Stimulated activated CD4-positive, alpha-beta T cell treated with anti-CD3 and anti-CD28 coated beads, Interleukin-1b, Interleukin-23, amount 100 ng/mL, for 1 hour (primary cell): Measurements from ENCODE around the gene SPINK4.

Experiments used
- DNase-seq, 2 donors: peaks; one replicate each; pipeline ENCODE4 v3.0.0-alpha.2; 2020; ENCODE audit warnings: low read depth in 2 of 2

Gene SPINK4

GRCh38 chr9:33257276-33257675, 17.3 kb downstream of the SPINK4 start:
- DNase-seq, result no peak

GRCh38 chr9:33260372-33260771, 20.4 kb downstream of the SPINK4 start:
- DNase-seq, result no peak

GRCh38 chr9:33263131-33264002, 23.4 kb downstream of the SPINK4 start:
- DNase-seq, result peak in 1 of 2 donors; percentile 4

DNA sequence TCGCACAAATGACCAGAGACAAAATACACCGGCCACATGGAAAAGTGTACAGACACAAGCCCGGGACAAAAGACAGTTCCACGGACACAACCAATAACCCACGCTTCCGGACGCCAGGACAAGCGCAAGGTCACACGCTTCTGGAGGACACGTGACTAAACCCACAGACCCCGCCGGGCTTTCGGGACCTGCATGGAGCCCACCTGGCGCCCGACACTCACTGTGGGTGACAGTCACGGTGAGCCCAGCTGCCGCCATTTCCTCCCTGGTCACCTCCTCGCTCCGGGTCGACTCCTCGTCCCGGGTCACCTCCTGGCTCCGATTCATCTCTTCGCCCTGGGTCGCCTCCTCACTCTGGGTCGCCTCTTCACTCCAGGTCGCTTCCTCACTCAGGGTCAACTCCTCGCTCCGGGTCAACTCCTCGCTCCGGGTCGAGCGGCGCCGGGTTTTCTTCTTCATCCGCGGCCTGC, 24.1 kb downstream of the SPINK4 start:
- DNase-seq, result peak in 1 of 2 donors; percentile 3

DNA sequence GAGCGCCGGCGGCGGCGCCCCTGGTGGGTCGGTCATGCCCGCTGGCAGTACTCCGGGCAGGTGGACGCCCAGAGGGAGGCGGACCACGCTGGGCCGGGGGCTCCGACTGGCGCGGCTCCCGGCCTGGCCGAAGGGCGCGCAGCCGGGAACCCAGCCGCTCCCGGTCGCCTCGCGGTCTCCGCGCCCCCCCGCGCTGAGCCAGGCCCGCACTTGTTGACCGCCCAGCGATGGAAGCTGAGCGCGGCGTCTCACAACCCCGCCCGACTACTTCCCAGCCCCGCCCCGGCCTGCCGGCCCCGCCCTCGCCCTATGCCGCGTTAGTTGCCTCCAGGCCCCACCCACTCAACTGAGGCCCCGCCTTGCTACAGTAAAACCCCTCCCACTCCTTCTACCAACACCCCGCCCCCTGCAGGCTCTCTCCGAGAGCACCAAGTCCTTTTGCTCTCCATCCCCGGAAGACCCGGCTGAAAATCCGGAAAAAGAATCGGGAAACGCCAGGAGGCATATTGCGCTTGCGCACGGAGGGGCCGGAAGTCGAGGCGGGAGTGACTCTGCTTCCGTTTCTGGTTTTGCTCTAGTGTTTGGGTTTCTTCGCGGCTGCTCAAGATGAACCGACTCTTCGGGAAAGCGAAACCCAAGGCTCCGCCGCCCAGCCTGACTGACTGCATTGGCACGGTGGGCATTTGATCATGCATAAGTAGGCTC, 24.7 kb downstream of the SPINK4 start, which contains the start of the genes BAG1 and CHMP5:
Gene BAG1, minus strand, starts transcription at position 236 of the 705 bp plus-strand sequence.
Gene CHMP5, plus strand, starts transcription at position 577 of the 705 bp plus-strand sequence. Its CDS starts 30 bp downstream, at position 607.
- peak; percentile 99 to 100 for DNase-seq

GRCh38 chr9:33265211-33265865, 25.4 kb downstream of the SPINK4 start:
- DNase-seq, result no peak

DNA sequence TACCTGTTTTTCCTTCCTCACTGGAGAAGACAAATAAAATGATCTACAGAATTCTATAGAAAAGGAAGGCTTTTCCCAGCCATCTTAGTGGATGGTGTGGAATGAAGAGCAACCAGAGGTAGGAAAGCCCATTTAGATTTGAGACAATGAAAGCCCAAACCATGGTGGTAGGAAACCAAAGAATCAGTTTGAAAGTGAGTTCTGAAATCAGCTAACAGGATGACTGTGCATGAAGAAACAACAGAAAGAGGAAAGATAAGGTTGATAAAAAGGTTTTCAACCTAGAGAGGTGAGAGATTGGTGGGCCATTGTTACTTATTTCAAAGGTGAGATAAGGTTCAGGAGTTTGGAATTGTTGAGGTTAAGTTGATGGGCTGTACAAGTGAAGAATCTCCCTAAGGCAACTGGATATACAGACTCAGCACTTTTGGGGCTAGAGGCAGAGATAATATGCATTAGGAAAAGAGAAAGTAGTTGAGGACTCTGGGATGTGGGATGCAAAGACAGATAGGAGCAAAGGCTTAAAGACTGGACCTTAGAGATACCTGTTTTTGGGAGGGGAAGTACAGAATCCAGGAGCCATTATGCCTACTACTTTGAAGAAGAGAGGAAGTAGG, 27.3 kb downstream of the SPINK4 start:
- no peak for DNase-seq

DNA sequence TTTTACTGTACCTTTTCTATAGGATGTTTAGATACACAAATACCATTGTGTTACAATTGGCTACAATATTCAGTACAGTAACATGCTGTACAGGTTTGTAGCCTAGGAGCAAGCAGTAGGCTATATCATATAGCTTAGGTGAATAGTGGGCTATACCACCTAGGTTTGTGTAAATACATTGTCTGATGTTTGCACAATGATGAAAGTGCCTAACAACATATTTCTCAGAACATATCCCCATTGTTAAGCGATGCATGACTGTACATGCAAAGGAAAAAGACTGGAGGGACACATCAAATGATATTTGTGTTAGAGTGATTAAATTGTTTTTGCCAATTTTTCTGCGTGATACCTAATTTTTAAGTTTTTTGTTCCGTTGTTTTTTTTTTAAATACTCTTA, 30.2 kb downstream of the SPINK4 start:
- no peak for DNase-seq

GRCh38 chr9:33272061-33272460, 32.1 kb downstream of the SPINK4 start:
- no peak for DNase-seq

DNA sequence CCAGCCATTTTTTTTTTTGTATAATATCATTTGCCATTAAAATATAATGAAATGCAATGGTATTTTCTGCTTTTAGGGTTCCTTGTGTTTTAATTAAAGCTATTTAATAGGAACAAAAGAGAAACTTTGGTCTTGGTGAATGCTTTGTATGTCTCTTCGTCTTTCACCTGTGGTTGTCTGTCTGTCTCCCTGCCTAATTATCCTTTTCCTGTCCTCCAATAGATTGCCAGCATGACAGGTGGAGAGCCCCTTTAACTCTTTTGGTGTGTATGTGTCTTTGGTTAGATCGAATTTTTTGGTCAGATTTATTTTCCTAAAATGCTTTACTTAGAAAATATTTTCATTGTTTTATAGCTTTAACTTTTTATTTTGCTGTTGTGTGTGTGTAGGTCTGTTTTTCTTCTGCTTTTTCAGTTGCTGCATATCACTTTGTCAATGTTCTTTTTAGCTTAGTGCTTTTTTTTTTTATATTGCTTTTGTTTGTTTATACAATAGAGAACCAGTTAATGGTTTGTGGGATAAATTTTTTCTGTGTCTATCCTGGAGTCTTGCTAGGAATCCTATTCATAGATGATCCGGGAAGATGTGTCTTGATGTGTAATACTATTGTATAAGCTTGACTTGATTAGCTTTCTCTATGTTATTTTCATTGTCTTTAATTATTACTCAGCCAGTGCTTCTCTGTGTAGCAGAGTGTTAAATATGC, 33.5 kb downstream of the SPINK4 start:
- DNase-seq, result no peak

- no peak for DNase-seq
These were observed 34.0 kb downstream of the SPINK4 start for GRCh38 chr9:33273972-33274328.

- no peak for DNase-seq
These were observed 37.5 kb downstream of the SPINK4 start for GRCh38 chr9:33277484-33277883.

- DNase-seq, result no peak
These were observed 45.5 kb downstream of the SPINK4 start for GRCh38 chr9:33285502-33285901.

DNA sequence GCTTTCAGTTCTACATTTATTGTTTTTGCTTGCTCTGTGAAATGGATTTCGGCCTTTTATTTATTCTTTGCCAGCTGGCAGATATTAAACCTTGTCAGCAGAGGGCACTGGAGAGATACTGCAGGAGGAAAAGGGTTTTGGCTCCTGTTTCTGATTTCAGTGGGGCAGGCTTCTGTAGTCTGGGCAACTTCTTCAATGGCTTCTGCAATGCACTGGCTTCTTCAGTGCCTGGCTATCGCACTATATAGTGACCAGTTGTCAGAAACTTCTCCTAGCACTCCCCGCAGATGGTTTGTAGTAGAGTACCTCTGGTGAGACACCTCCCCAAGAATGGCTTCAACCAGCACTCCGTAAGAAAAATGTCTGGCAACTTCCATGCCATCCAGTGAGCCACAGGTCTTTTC, 47.1 kb downstream of the SPINK4 start:
- no peak for DNase-seq

- DNase-seq, result no peak
These were observed 48.3 kb downstream of the SPINK4 start for GRCh38 chr9:33288235-33288634.

DNA sequence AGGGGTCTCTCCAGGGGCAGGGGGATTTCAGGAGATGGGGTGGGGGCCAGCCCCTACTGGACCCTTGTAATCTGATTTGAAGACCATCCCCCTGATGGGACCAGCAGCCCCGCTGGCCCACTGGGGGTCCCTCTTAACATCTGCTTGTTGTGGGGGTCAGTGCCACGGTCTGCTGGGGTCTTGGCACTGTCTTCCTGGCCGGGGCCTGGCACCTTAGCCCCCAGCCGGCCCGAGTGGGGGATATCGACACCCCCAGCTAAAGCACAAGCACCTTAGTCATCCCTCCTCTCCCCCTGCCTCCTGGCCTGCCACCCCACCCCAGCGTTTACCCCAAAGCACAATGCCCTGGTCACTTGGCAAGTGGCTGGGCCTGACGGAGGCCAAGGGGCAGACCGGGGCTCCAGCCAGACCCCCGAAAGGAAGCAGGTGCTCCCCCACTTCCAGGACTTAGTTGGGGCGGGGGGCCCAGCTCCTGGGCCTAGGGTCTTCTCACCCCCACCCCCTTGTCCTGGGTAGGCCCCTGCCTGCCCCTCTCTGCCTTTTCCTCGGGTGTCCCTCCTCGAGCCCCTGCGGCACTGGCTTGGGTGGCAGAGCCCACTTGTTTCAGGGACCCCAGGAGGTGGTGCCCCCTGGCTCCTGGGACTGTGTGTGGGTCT, 49.0 kb downstream of the SPINK4 start:
- DNase-seq, result no peak

DNA sequence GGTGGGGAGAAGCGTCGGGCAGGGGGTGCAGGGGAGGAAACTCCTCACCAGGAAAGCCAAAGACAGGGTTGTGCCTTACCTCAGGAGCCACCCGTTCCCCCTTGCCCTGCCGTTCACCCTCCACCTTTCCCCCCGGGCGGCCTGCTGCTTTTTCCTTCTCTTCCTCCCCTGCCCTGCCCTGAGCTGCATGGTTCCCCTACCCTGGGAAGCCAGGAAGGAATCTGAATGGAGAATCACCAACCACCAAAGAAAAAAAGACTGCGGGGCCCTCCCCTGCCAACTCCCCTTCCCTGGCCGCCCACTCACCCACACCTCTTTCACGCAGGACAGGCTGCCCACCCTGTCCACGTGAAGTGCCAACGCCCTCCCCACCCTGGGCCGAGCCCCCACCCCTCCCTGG, 49.5 kb downstream of the SPINK4 start:
- no peak for DNase-seq

GRCh38 chr9:33289936-33290246, 49.9 kb downstream of the SPINK4 start:
- no peak for DNase-seq

DNA sequence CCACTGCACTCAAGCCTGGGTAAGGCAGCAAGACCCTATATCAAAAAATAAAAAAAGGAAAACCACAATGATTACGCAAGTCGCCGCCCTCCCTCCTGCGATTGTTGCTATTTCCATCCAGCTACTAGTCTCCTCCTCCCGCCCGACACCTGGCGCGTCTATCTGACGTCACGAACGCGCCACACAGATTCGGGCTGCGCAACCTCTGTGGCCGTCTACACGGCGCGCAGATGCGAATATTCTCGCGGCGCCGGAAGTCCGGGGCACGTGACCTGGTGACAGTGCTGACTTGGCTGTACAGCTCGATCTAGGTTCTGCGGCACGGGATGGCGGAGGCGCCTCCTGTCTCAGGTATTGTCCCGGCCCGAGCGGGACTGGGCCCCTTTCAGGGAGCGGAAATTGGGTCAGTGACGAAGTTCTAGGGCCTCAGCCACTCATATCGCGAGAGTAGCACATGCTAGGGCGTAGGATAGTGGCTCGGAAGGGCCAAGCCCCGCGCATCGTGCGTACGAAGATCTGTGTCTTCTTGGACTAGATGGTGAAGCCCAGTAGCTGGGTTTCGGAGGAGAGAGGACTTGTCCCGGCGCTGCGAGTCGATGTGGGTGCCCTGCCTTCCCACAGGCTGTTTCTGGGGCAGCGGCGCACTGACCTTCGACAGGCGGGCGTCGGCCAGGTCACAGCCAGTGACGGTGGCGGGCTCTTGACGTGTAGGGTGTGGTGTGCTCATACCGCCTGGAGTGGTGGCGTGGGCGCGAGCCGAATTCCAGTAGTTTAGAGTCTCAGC, 50.5 kb downstream of the SPINK4 start, which contains the start of gene NFX1:
Gene NFX1, plus strand, starts transcription at position 270 of the 784 bp plus-strand sequence. Its CDS starts 57 bp downstream, at position 327.
- DNase-seq, result peak; percentile 92 to 95

DNA sequence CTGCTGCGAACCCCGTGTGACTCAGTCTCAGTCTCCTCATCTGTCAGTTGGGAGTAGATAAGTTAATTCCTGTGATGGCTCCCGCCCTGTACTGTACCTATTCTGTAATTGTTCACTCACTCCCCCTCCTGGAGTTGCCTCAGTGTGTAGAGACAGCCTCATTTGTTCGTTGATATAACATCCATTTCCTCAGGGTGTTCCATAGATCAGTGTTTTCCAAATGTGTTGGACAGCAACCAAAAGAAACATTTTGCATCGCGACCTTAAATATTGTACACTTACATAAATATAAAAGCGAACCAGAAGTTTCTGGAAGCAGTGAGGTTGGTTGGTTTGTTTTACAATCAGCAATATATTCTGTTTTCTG, 51.0 kb downstream of the SPINK4 start:
- DNase-seq, result no peak
